Panc1 (cell line): ENCODE data around the gene TNIK. TPM values are rescaled to one million over a fixed set of nuclear protein-coding genes. Genes with fewer than 3 reads are reported as not detected.

Experiments used
- ATAC-seq: fragments of 200-7000 bp; cut with Tn5 transposase; 2 replicates; pipeline ENCODE4 v1.9.1; 2020; ENCODE audit warnings: mild to moderate bottlenecking, moderate library complexity
- BruUV-seq: library from RNA; stranded (reverse); fragments of 400-500 nt; replicated peaks from 2 replicates; lab custom pipeline; 2021; lab: Mats Ljungman, UMichigan
- CTCF ChIA-PET: fragments of 300-600 bp; sonication (Branson Sonifier 250); formaldehyde crosslinking; loops from one replicate; lab custom pipeline; 2022; ENCODE audit warnings: antibody characterized with exemption; lab: Charles Lee
- POLR2A ChIA-PET: fragments of 300-600 bp; sonication (Branson Sonifier 250); formaldehyde crosslinking; loops from one replicate; lab custom pipeline; 2022; ENCODE audit warnings: antibody characterized with exemption; lab: Charles Lee
- DNase-seq: peaks from one replicate; pipeline ENCODE4 v3.0.0-alpha.2; 2010; ENCODE audit warnings: low read depth, low spot score
- H3K27ac ChIP-seq: 2 replicates; pipeline ENCODE4 v1.5.1; 2011; ENCODE audit warnings: mild to moderate bottlenecking, low read length, inconsistent platforms
- H3K27me3 ChIP-seq: fragments of 200-500 bp; sonication (Bioruptor generic); 2 replicates; pipeline ENCODE4 v1.6.0; 2014; ENCODE audit warnings: low read length, inconsistent platforms; ENCODE audit not compliant: control insufficient read depth, insufficient read depth
- H3K36me3 ChIP-seq: fragments of 200-500 bp; sonication (Bioruptor generic); 2 replicates; pipeline ENCODE4 v1.5.1; 2014; ENCODE audit warnings: inconsistent platforms, mild to moderate bottlenecking, low read length, moderate library complexity; ENCODE audit not compliant: control insufficient read depth, insufficient read depth
- H3K4me1 ChIP-seq: 2 replicates; pipeline ENCODE4 v1.5.1; 2011; ENCODE audit warnings: inconsistent platforms, mild to moderate bottlenecking, low read length, moderate library complexity; ENCODE audit not compliant: control insufficient read depth, insufficient read depth
- H3K4me3 ChIP-seq, 2 experiments: 2 replicates each; pipeline ENCODE4 v1.5.1; 2011 to 2012; ENCODE audit warnings: low read depth in 2 of 2, low read length in 2 of 2, mild to moderate bottlenecking in 2 of 2, inconsistent platforms in 1 of 2, moderate library complexity in 1 of 2
- H3K9me3 ChIP-seq: fragments of 200-500 bp; sonication (Bioruptor generic); 2 replicates; pipeline ENCODE4 v1.5.1; 2014; ENCODE audit warnings: low read depth, mild to moderate bottlenecking, inconsistent platforms, low read length, moderate library complexity; ENCODE audit not compliant: control insufficient read depth, insufficient read depth
- POLR2AphosphoS5 ChIP-seq: IDR thresholded peaks from 2 replicates; pipeline ENCODE4 v1.6.1; 2012; ENCODE audit warnings: mild to moderate bottlenecking, low read depth, low read length, moderate library complexity
- SIN3A ChIP-seq: IDR thresholded peaks from 2 replicates; pipeline ENCODE4 v1.6.1; 2012; ENCODE audit warnings: low read depth, mild to moderate bottlenecking, low read length, moderate library complexity, borderline replicate concordance; ENCODE audit not compliant: insufficient read depth
- TCF7L2 ChIP-seq: IDR thresholded peaks from 2 replicates; pipeline ENCODE4 v1.6.1; 2011; ENCODE audit warnings: mild to moderate bottlenecking, low read depth, low read length, inconsistent platforms
- in situ Hi-C: cut with HindIII; loops from 2 replicates; pipeline ENCODE4 v1.10.0; 2016; ENCODE audit warnings: low sequenced_read_pairs, low pct_unique_long_range_greater_than_20kb
- intact Hi-C: fragments of 100-400 bp; cut with micrococcal nuclease; formaldehyde crosslinking; loops from one replicate; pipeline ENCODE4 v1.10.0; 2022; ENCODE audit not compliant: unreplicated experiment
- total RNA-seq: library from RNA; stranded (reverse); gene quantifications from one replicate; pipeline ENCODE4 v1.2.1, GENCODE V29; 2021; ENCODE audit not compliant: unreplicated experiment
- TF ChIP-seq, protein P1 (sequence below): fragments of 450-650 bp; IDR thresholded peaks from 2 replicates; pipeline ENCODE4 v1.5.1; 2017; ENCODE audit warnings: mild to moderate bottlenecking
- TF ChIP-seq, protein P2 (sequence below), 2 experiments: IDR thresholded peaks; 2 replicates each; pipeline ENCODE4 v1.6.1; 2011 to 2012; ENCODE audit warnings: low read depth in 2 of 2, control low read depth in 1 of 2, low read length in 1 of 2, mild to moderate bottlenecking in 1 of 2, moderate library complexity in 1 of 2; ENCODE audit not compliant: insufficient read depth in 1 of 2

Gene TNIK
- total RNA-seq, 1 experiment from 2014 or later = 1.9 TPM

DNA sequence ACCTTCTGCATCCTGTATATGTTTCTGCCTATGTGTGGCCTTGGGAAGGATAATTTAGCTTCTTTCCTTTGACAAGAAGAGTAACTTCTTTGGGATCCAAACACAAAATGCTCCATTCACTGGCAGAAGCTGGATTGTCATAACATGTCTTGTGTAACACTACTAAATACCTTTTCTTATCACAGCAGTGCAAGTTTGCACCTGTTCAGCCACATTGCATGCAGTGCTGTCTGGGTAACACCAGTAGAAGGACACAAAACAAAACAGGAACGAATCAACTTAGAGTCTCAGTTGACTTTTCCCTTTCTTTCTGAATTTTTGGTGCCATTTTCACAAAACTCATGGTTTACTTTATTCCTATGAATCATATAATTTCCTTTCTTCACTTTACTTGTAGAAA, 43.6 kb upstream of the TNIK start:
- TF ChIP-seq, protein P1, sequence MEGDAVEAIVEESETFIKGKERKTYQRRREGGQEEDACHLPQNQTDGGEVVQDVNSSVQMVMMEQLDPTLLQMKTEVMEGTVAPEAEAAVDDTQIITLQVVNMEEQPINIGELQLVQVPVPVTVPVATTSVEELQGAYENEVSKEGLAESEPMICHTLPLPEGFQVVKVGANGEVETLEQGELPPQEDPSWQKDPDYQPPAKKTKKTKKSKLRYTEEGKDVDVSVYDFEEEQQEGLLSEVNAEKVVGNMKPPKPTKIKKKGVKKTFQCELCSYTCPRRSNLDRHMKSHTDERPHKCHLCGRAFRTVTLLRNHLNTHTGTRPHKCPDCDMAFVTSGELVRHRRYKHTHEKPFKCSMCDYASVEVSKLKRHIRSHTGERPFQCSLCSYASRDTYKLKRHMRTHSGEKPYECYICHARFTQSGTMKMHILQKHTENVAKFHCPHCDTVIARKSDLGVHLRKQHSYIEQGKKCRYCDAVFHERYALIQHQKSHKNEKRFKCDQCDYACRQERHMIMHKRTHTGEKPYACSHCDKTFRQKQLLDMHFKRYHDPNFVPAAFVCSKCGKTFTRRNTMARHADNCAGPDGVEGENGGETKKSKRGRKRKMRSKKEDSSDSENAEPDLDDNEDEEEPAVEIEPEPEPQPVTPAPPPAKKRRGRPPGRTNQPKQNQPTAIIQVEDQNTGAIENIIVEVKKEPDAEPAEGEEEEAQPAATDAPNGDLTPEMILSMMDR = no peak
- no peak for TF ChIP-seq TCF7L2
- no peak for TF ChIP-seq POLR2AphosphoS5
- no peak for TF ChIP-seq SIN3A
- TF ChIP-seq, protein P2, sequence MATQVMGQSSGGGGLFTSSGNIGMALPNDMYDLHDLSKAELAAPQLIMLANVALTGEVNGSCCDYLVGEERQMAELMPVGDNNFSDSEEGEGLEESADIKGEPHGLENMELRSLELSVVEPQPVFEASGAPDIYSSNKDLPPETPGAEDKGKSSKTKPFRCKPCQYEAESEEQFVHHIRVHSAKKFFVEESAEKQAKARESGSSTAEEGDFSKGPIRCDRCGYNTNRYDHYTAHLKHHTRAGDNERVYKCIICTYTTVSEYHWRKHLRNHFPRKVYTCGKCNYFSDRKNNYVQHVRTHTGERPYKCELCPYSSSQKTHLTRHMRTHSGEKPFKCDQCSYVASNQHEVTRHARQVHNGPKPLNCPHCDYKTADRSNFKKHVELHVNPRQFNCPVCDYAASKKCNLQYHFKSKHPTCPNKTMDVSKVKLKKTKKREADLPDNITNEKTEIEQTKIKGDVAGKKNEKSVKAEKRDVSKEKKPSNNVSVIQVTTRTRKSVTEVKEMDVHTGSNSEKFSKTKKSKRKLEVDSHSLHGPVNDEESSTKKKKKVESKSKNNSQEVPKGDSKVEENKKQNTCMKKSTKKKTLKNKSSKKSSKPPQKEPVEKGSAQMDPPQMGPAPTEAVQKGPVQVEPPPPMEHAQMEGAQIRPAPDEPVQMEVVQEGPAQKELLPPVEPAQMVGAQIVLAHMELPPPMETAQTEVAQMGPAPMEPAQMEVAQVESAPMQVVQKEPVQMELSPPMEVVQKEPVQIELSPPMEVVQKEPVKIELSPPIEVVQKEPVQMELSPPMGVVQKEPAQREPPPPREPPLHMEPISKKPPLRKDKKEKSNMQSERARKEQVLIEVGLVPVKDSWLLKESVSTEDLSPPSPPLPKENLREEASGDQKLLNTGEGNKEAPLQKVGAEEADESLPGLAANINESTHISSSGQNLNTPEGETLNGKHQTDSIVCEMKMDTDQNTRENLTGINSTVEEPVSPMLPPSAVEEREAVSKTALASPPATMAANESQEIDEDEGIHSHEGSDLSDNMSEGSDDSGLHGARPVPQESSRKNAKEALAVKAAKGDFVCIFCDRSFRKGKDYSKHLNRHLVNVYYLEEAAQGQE (IDR thresholded peaks at IDR 0.05; ENCODE audit: insufficient read depth in 1 of 2, low read depth in 2 of 2, low read length in 1 of 2) = no peak
- Histone ChIP-seq H3K9me3 (0 out of 2 replicates have a peak, but pooled peaks cover 7% of the 10 kb centered on the region), H3K4me1 (no peaks in the 10 kb centered on the region), H3K4me3 (no peak overlapping the region), H3K27ac (no peak overlapping the region), H3K27me3 (no peaks in the 10 kb centered on the region), H3K36me3 (no peaks in the 10 kb centered on the region)
- in situ Hi-C loops = no loop called here
- intact Hi-C loops = no loop called here
- no peak for DNase-seq
- ATAC-seq = no peak
- ChIA-PET POLR2A (no interaction called here), CTCF (no interaction called here)
- BruUV-seq = no TSS peak

DNA sequence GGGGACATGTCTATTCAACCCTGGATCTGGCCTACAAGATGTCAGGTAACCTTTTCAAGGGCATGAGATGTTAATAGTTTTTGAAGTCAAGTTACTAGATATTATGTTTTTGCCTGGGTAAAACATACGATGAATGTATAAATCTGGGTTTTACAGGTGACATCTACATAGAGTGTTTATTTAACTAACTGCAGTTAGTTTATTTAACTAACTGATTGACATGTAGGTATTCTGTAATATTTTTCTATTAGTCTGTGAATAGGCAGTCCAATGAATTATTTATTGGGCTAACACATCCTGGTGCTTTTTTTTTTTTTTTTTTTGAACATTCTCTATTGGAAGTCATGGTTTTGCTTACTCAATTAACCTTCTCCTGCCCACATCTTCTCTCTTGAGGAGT, 38.7 kb upstream of the TNIK start:
- Histone ChIP-seq H3K4me3 (no peak overlapping the region), H3K4me1 (no peaks in the 10 kb centered on the region), H3K36me3 (no peaks in the 10 kb centered on the region), H3K9me3 (no peaks in the 10 kb centered on the region), H3K27me3 (no peaks in the 10 kb centered on the region), H3K27ac (no peak overlapping the region)
- intact Hi-C loops = no loop called here
- CTCF ChIA-PET = no interaction called here
- BruUV-seq = no TSS peak
- in situ Hi-C loops = no loop called here
- DNase-seq (no peak), ATAC-seq (no peak)
- POLR2A ChIA-PET = interaction anchor here (0.6 to 0.7 kb wide), 3 partner anchors 19 to 382 kb away, joined by 3 to 14 read pairs (median 4); no protein-coding TSS in a partner anchor
- TF ChIP-seq, protein P2 (IDR thresholded peaks at IDR 0.05; ENCODE audit: insufficient read depth in 1 of 2, low read depth in 2 of 2, low read length in 1 of 2) = no peak
- TF ChIP-seq SIN3A (no peak), TCF7L2 (no peak)
- TF ChIP-seq, protein P1 = no peak
